ENCODE data around the gene PES1. TPM values are rescaled to one million over a fixed set of nuclear protein-coding genes. Genes with fewer than 3 reads are reported as not detected.
"Not testable (repeated sequence)": the region's sequence is repeated elsewhere in the genome, so short reads cannot be mapped to it uniquely, and the experiment has no call there.

PES1 gene
- total and polyA plus RNA-seq, 8 donors = 22.8 to 94.5 (median 47.1) TPM

DNA sequence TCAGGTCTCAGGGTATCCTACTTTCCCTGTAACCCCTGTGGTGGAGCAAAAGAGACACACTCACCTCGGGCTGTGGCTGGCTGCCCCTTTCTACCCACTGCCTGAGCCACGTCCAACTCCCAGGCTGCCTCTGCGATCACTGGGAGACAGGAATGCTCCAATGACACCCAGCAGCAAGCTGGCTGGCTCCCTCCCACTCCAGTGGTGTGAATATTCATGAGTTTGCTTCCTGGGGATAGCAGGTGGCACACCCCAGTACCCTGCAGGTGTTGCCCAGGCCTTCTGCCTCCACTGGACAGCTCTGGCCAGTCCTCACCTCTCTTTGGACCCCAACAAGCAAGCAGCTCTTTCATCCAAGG is 27.0 kb downstream of the PES1 start:
- no peak overlapping the region for H3K4me3 ChIP-seq
- TF ChIP-seq POLR2AphosphoS5 (IDR thresholded peaks at IDR 0.05) = no peak
- TF ChIP-seq EP300 (IDR thresholded peaks at IDR 0.05) = no peak
- TF ChIP-seq, protein P1, sequence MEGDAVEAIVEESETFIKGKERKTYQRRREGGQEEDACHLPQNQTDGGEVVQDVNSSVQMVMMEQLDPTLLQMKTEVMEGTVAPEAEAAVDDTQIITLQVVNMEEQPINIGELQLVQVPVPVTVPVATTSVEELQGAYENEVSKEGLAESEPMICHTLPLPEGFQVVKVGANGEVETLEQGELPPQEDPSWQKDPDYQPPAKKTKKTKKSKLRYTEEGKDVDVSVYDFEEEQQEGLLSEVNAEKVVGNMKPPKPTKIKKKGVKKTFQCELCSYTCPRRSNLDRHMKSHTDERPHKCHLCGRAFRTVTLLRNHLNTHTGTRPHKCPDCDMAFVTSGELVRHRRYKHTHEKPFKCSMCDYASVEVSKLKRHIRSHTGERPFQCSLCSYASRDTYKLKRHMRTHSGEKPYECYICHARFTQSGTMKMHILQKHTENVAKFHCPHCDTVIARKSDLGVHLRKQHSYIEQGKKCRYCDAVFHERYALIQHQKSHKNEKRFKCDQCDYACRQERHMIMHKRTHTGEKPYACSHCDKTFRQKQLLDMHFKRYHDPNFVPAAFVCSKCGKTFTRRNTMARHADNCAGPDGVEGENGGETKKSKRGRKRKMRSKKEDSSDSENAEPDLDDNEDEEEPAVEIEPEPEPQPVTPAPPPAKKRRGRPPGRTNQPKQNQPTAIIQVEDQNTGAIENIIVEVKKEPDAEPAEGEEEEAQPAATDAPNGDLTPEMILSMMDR (IDR thresholded peaks at IDR 0.05) = no peak
- no peak for TF ChIP-seq POLR2A (IDR thresholded peaks at IDR 0.05)
- DNase-seq = no peak
- intact Hi-C loops (cut with DNase I; ENCODE audit: low total_unique reads) = no loop called here
- 25 to 56% (median 45%) methylated on average over 3 of the region's 3 CpGs for WGBS, 5 donors
- no peaks in the 10 kb centered on the region for H3K27me3 ChIP-seq
- no peaks in the 10 kb centered on the region for H3K4me1 ChIP-seq
- no peaks in the 10 kb centered on the region for H3K9me3 ChIP-seq
- no peak overlapping the region for H3K27ac ChIP-seq
- no peaks in the 10 kb centered on the region for H3K36me3 ChIP-seq

DNA sequence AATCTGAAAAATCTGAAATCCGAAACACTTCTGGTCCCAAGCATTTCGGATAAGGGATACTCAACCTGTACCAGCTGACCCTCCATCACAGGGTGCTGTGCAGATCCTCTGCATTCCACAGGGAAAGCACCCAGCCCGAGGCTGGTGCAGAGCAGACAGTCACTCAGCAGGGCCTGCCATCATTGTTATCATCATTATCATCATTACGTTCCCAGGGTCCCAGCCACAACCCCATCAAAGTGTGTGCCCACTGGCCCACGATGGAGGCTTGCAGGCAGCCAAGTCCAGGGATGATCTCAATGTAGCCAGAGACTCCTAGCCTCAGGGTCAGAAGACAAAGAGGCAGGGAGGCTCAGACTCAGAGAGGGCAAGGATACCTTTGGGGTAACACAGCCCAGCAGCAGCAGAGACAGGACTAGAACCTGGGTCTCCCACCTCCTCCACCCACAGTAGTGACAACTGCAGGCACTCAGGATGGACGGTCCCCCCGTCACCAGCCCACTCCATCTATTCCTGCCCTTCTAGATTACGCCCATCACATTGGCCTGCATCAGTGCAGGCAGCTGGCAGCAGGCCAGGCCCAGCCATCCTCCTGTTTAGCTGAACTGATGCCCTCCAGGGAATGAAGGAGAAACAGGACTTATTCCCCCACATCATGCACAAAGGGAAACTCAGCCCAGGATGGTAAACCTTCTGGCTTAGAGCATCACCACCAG is 27.5 kb downstream of the PES1 start:
- no peak for TF ChIP-seq POLR2A (IDR thresholded peaks at IDR 0.05)
- Histone ChIP-seq H3K27ac (no peak overlapping the region), H3K36me3 (no peaks in the 10 kb centered on the region), H3K4me1 (no peaks in the 10 kb centered on the region), H3K4me3 (no peak overlapping the region), H3K9me3 (no peaks in the 10 kb centered on the region), H3K27me3 (no peaks in the 10 kb centered on the region)
- DNase-seq = no peak
- intact Hi-C loops (cut with DNase I; ENCODE audit: low total_unique reads) = no loop called here
- WGBS, 5 donors = 75 to 86% (median 80%) methylated on average over 5 to 8 of the region's 8 CpGs

DNA sequence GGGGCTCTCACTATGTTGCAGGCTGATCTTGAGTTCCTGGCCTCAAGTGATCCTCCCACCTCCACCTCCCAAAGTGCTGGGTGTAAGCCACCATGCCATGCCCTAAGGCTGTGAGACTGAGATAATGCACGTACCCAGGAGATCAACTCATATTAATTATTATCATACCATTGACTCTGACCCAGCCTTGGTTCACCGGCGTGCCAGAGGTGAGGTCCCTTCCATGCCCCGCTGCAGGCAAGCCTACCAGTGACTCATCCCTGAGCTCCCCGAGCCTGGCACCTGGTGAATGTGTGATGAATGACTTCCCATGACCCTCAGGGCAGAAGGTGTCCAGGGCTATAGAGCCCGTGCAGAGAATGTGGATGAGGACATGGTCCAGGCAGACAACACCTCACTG is 29.3 kb downstream of the PES1 start:
- intact Hi-C loops (cut with DNase I; ENCODE audit: low total_unique reads) = no loop called here
- H3K9me3 ChIP-seq = no peaks in the 10 kb centered on the region
- H3K4me1 ChIP-seq = no peaks in the 10 kb centered on the region
- no peak for DNase-seq
- no peaks in the 10 kb centered on the region for H3K36me3 ChIP-seq
- no peaks in the 10 kb centered on the region for H3K27me3 ChIP-seq
- TF ChIP-seq, protein P1 (IDR thresholded peaks at IDR 0.05) = no peak
- no peak for TF ChIP-seq EP300 (IDR thresholded peaks at IDR 0.05)
- no peak for TF ChIP-seq POLR2A (IDR thresholded peaks at IDR 0.05)
- TF ChIP-seq POLR2AphosphoS5 (IDR thresholded peaks at IDR 0.05) = no peak
- 47 to 71% (median 60%) methylated on average over 6 of the region's 6 CpGs for WGBS, 5 donors
- no peak overlapping the region for H3K4me3 ChIP-seq
- H3K27ac ChIP-seq = no peak overlapping the region

DNA sequence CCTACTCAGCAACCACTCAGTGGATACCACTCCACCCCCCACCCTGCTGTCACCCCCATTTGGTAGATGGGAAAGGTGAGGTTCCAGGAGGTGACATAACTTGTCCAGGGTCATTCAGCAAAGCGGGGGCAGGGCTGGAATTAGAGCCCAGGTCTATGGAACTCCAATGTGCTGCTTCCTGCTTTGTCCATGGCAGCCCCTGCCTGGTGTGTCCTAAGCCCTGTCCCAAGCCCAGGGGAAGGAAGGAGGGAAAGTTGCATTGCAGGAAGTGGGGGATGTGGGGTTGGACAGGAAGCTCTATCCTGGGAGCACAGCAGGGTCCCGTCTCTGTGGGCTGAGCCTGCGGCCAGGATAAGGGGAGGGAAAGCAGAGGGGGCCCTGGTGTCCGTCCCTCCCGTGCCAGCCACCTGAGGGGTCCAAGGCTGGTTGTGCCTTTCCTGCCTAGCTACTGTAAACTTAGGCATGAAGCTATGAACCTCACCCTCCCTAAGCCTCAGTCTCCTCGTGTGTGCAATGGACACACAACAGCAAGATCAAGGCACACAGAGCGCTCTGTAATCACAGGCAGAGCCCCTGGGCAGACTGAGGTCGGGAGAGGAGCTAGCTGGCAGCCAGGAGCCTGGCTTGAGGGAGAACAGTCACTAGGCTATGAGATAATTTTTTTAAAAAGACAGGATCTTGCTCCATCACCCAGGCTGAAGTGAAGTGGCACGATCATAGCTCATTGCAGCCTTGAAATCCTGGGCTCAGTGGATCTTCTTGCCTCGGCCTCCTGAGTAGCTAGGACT is 30.1 kb downstream of the PES1 start:
- no peaks in the 10 kb centered on the region for H3K27me3 ChIP-seq
- peaks cover 0 to 5% (median 0%) of the 10 kb centered on the region in 4 donors for H3K36me3 ChIP-seq
- TF ChIP-seq EP300 (IDR thresholded peaks at IDR 0.05) (no peak), POLR2AphosphoS5 (IDR thresholded peaks at IDR 0.05) (no peak), POLR2A (IDR thresholded peaks at IDR 0.05) (no peak)
- TF ChIP-seq, protein P1 (IDR thresholded peaks at IDR 0.05) = no peak
- WGBS, 5 donors = 62 to 73% (median 68%) methylated on average over 10 of the region's 10 CpGs
- no peaks in the 10 kb centered on the region for H3K9me3 ChIP-seq
- no peak overlapping the region for H3K4me3 ChIP-seq
- no peak overlapping the region for H3K27ac ChIP-seq
- no peaks in the 10 kb centered on the region for H3K4me1 ChIP-seq
- DNase-seq = no peak
- intact Hi-C loops (cut with DNase I; ENCODE audit: low total_unique reads) = no loop called here

DNA sequence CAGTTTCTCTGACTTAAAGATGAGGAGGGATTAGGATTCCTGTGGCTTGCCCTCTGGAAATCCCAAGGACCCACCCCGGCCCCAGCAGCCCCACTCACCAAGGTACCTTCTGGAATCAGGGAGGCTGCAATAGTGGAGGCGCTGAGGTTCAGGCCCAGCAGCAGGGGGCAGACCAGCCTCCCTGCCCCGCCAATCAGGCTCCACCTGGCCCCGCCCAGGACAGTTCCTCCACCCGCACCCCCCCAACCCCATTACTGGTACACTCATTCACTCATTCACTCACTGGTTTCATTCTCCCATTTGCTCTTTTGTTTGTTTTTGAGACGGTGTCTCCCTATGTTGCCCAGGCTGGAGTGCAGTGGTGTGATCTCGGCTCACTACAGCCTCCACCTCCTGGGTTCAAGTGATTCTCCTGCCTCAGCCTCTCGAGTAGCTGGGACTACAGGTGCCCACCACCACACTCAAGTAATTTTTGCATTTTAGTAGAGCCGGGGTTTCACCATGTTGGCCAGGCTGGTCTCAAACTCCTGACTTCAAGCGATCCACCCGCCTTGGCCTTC is 31.0 kb downstream of the PES1 start:
- H3K27ac ChIP-seq; H3K4me3 ChIP-seq; H3K4me1 ChIP-seq; intact Hi-C loops (cut with DNase I; ENCODE audit: low total_unique reads); H3K9me3 ChIP-seq; DNase-seq; H3K27me3 ChIP-seq: not testable (repeated sequence)
- WGBS, 5 donors = 82 to 90% (median 83%) methylated on average over 10 to 11 of the region's 11 CpGs
- peaks cover 0 to 14% (median 6%) of the 10 kb centered on the region in 4 donors for H3K36me3 ChIP-seq
